Transverse colon (tissue), 3 donors: ENCODE data around the gene MBTD1.

ENCODE experiments used
- CTCF ChIP-seq, 5 experiments: fragments of 200-600 bp in 3 of 5; fragments of 450-650 bp in 2 of 5; sonication (generic) in 3 of 5; IDR thresholded peaks; 1 replicate in 2 of 5; 2 replicates in 3 of 5; pipeline ENCODE4 v1.5.1; 2016 to 2017; ENCODE audit warnings: antibody characterized with exemption in 5 of 5, inconsistent platforms in 3 of 5, mild to moderate bottlenecking in 2 of 5, moderate library complexity in 1 of 5
- POLR2A ChIP-seq: fragments of 450-650 bp; IDR thresholded peaks from one replicate; pipeline ENCODE4 v1.6.1; 2016; ENCODE audit warnings: antibody characterized with exemption, mild to moderate bottlenecking, moderate library complexity

GRCh38 chr17:51217946-51218345 lies 41.9 kb downstream of the MBTD1 start:
- TF ChIP-seq CTCF (IDR thresholded peaks at IDR 0.05): no peak
- no peak for TF ChIP-seq POLR2A
